Stimulated activated CD4-positive, alpha-beta T cell treated with anti-CD3 and anti-CD28 coated beads, Interleukin-1b, Interleukin-23, amount 100 ng/mL, for 1 hour (primary cell): Measurements from ENCODE around the gene NBPF9.
"Not testable (repeated sequence)": the region's sequence is repeated elsewhere in the genome, so short reads cannot be mapped to it uniquely, and the experiment has no call there.

Source experiments
- DNase-seq, 2 donors: peaks; one replicate each; pipeline ENCODE4 v3.0.0-alpha.2; 2020; ENCODE audit warnings: low read depth in 2 of 2

The NBPF9 gene

DNA sequence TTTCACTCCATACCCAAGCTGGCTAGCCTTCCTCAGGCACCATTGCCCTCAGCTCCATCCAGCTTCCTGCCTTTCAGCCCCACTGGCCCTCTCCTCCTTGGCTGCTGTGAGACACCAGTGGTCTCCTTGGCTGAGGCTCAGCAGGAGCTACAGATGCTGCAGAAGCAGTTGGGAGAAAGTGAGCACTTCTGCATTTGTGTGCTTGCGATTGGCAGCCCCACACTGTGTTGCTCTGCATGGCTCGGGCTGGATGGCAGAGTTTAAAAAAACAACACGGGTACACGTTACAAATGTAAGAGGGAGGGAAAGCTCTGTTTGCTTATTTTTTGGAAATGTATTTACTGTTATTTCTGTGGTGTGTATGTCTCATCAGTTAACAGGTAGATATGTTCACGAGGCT, 90.8 kb downstream of the NBPF9 start:
- not testable (repeated sequence) for DNase-seq

DNA sequence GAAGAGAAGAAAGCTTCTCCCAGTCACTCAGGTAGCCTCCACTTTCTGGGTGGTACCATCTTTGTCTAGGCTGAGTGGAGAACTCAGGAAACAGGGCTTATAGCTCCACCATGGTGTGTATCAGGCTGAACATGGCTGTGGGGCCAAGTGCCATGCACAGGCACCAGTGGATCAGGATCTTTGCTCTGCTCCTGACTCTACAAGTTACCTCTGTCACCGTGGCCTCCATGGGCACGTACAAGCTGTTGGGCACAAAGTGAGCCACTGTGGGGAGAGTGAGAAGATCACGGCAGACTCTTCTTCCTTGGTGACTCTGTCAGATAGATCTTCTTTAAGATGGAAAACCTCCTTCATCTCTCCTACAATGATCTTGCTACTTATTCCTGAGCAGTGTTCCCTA, 93.6 kb downstream of the NBPF9 start:
- DNase-seq, result not testable (repeated sequence)

DNA sequence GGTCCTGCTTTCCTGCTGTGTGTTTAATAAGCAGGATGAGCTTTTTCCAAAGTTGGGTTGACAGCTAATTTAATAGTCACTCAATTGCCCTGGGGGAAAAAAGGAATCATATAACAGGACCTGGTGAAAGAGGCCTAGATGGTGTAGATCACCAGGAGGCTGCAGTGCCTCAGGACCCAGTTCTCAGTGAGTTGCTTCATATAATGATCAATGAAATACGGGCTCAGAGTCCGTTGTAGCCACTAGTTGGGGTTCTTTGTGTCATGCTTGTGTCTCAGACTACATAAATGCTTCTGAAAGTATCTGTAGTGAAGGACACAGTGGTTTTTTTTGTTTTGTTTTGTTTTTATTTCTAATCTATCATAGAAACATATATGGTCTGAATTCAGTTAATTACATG, 94.6 kb downstream of the NBPF9 start:
- not testable (repeated sequence) for DNase-seq

DNA sequence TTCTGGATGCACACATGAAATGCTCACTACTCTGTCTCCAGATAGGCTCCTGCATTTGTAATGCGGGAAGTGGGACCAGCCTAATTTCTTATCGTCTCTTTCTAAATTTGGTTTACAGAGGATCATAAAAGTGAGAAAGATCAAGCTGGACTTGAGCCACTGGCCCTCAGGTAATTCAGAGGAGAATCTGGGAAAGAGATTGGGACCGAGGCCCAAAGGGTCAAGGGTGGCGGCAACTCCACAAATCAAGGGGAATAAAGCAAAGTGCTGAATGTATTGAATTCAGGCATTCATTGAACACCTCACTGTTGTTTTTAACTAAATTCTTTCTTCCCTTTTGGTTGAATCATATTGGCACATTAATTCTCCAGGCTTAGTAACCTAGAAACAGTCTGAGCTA, 95.0 kb downstream of the NBPF9 start:
- DNase-seq, result not testable (repeated sequence)
